Kidney epithelial cell (primary cell): ENCODE measurements around the gene DNAH12. TPM values are rescaled to one million over a fixed set of nuclear protein-coding genes. Genes with fewer than 3 reads are reported as not detected.
"Not testable (repeated sequence)": the region's sequence is repeated elsewhere in the genome, so short reads cannot be mapped to it uniquely, and the experiment has no call there.

Experiments
- DNase-seq: peaks from one replicate; pipeline ENCODE4 v3.0.0-alpha.2; 2010; ENCODE audit warnings: low read depth
- H3K27me3 ChIP-seq: 2 replicates; pipeline ENCODE4 v1.6.0; 2011; ENCODE audit warnings: low read length; ENCODE audit not compliant: control insufficient read depth, insufficient read depth
- H3K36me3 ChIP-seq: 2 replicates; pipeline ENCODE4 v1.5.1; 2011; ENCODE audit warnings: low read length; ENCODE audit not compliant: control insufficient read depth, insufficient read depth
- H3K4me3 ChIP-seq: 2 replicates; pipeline ENCODE4 v1.5.1; 2011; ENCODE audit warnings: low read depth, mild to moderate bottlenecking, control low read depth, low read length
- CTCF ChIP-seq: IDR thresholded peaks from 2 replicates; pipeline ENCODE4 v1.5.1; 2011; ENCODE audit warnings: mild to moderate bottlenecking, moderate library complexity, low read length, control low read depth, inconsistent platforms; ENCODE audit not compliant: insufficient read depth, poor library complexity, severe bottlenecking
- total RNA-seq: library from RNA; depleted of rRNA; stranded (reverse); fragments of >200 nt; gene quantifications from 2 replicates; pipeline ENCODE4 v1.2.3, GENCODE V29; 2015

Gene DNAH12
- total RNA-seq, 1 donor from 2014 or later, result not detected

DNA sequence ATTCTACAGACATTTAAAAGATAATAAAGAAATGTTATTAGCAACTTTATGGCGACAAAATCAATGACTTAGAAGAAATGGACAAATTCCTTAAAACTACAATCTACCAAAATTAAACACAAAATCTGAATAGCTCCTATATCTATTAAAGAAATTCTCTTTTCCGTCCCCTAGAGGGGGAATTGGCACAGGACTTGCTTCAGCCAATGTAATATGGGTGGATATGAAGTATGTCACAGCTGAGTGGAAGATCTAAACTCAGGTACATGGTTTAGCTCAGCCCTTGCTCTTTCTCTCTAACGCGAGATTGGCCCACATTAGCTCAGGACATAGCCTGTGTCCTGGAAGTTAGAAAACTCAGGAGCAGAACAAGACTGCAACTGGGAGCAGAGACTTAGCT is 79.3 kb downstream of the DNAH12 start:
- H3K36me3 ChIP-seq, result no peaks in the 10 kb centered on the region
- DNase-seq, result no peak
- H3K4me3 ChIP-seq, result no peak overlapping the region
- no peaks in the 10 kb centered on the region for H3K27me3 ChIP-seq
- TF ChIP-seq CTCF, result peak; percentile 2

- TF ChIP-seq CTCF, result no peak
- Histone ChIP-seq H3K27me3 (no peaks in the 10 kb centered on the region), H3K4me3 (no peak overlapping the region), H3K36me3 (no peaks in the 10 kb centered on the region)
- no peak for DNase-seq
These were observed 80.1 kb downstream of the DNAH12 start for GRCh38 chr3:57464011-57464410.

- no peak overlapping the region for H3K4me3 ChIP-seq
- no peak for DNase-seq
- no peak for TF ChIP-seq CTCF
- H3K36me3 ChIP-seq, result no peaks in the 10 kb centered on the region
- no peaks in the 10 kb centered on the region for H3K27me3 ChIP-seq
These were observed 92.8 kb downstream of the DNAH12 start for GRCh38 chr3:57451150-57451846.

DNA sequence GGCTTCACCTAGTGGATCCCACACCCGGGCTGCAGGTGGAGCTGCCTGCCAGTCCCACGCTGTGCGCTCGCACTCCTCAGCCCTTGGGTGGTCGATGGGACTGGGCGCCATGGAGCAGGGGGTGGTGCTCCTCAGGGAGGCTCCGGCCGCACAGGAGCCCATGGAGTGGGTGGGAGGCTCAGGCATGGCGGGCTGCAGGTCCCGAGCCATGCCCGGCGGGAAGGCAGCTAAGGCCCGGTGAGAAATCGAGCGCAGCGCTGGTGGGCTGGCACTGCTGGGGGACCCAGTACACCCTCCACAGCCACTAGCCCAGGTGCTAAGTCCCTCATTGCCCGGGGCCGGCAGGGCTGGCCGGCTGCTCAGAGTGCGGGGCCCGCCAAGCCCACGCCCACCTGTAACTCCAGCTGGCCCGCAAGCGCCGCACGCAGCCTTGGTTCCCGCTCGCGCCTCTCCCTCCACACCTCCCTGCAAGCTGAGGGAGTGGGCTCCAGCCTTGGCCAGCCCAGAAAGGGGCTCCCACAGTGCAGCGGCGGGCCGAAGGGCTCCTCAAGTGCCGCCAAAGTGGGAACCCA is 94.8 kb downstream of the DNAH12 start:
- not testable (repeated sequence) for H3K27me3 ChIP-seq, H3K36me3 ChIP-seq, H3K4me3 ChIP-seq, DNase-seq

- DNase-seq, H3K36me3 ChIP-seq, H3K27me3 ChIP-seq, H3K4me3 ChIP-seq: not testable (repeated sequence)
These were observed 95.7 kb downstream of the DNAH12 start for GRCh38 chr3:57448489-57448888.

- no peak overlapping the region for H3K4me3 ChIP-seq
- TF ChIP-seq CTCF, result no peak
- DNase-seq, result no peak
- no peaks in the 10 kb centered on the region for H3K36me3 ChIP-seq
- no peaks in the 10 kb centered on the region for H3K27me3 ChIP-seq
These were observed 97.8 kb downstream of the DNAH12 start for GRCh38 chr3:57446318-57446841.

- H3K27me3 ChIP-seq, result no peaks in the 10 kb centered on the region
- no peak overlapping the region for H3K4me3 ChIP-seq
- no peaks in the 10 kb centered on the region for H3K36me3 ChIP-seq
- TF ChIP-seq CTCF, result no peak
- DNase-seq, result no peak
These were observed 99.7 kb downstream of the DNAH12 start for GRCh38 chr3:57444469-57444868.

- not testable (repeated sequence) for DNase-seq, H3K4me3 ChIP-seq, H3K36me3 ChIP-seq, H3K27me3 ChIP-seq
These were observed 104.0 kb downstream of the DNAH12 start for GRCh38 chr3:57440144-57440543.

GRCh38 chr3:57438460-57438859 is 105.7 kb downstream of the DNAH12 start:
- H3K4me3 ChIP-seq, H3K27me3 ChIP-seq, H3K36me3 ChIP-seq, DNase-seq: not testable (repeated sequence)
